ENCODE results near the gene HGS. TPM values are rescaled to one million over a fixed set of nuclear protein-coding genes. Genes with fewer than 3 reads are reported as not detected.

Gene HGS
- total RNA-seq, 1 donor from 2014 or later, result 88.3 TPM

DNA sequence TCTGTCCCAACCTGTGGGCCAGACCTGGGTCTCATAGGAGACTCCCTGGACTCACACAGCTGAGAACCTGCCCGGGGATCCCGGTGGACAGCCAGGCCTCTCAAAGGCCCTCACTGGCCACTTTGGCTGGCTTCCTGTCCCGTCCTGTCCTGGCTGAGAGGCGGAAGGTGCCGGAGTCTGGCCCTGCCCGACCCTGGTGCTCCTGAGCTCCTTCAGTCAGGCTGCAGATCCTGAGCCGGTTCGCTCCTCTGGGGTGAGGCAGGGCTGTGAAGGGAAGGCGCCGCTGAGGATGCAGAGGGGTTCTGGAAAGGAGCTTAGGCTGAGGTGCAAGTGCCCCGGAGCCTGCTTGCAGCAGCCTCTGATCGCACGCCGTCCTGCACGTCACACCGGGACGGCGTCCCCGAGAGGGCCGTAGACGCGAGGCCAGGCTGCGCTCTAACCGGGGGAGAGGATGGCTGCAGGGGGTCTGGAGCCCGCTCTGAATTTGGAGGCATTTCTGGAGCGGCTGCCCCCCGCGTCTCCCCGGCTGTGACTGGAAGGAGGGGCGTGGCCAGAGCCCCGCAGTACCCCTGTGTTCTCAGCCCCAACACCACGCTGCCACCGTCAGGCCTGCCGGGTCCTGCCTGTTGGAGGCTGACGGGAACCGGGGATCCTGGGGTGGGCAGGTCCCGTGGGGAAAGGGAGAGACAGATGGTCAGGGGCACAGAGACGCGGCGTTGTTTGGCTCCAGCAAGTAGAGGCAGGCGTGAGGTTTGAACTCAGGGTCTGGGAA, 4.1 kb downstream of the HGS start:
- intact Hi-C loops (cut with DNase I), result no loop called here
- H3K27me3 ChIP-seq, result no peaks in the 10 kb centered on the region
- TF ChIP-seq, protein P1, sequence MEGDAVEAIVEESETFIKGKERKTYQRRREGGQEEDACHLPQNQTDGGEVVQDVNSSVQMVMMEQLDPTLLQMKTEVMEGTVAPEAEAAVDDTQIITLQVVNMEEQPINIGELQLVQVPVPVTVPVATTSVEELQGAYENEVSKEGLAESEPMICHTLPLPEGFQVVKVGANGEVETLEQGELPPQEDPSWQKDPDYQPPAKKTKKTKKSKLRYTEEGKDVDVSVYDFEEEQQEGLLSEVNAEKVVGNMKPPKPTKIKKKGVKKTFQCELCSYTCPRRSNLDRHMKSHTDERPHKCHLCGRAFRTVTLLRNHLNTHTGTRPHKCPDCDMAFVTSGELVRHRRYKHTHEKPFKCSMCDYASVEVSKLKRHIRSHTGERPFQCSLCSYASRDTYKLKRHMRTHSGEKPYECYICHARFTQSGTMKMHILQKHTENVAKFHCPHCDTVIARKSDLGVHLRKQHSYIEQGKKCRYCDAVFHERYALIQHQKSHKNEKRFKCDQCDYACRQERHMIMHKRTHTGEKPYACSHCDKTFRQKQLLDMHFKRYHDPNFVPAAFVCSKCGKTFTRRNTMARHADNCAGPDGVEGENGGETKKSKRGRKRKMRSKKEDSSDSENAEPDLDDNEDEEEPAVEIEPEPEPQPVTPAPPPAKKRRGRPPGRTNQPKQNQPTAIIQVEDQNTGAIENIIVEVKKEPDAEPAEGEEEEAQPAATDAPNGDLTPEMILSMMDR (IDR thresholded peaks at IDR 0.05), result no peak
- ATAC-seq (no peak), DNase-seq (no peak)
- H3K36me3 ChIP-seq, result peaks cover 76% of the 10 kb centered on the region
- H3K4me1 ChIP-seq, result peaks cover 18% of the 10 kb centered on the region
- no peak overlapping the region for H3K27ac ChIP-seq
- H3K9me3 ChIP-seq, result no peaks in the 10 kb centered on the region
- no peak overlapping the region for H3K4me3 ChIP-seq

DNA sequence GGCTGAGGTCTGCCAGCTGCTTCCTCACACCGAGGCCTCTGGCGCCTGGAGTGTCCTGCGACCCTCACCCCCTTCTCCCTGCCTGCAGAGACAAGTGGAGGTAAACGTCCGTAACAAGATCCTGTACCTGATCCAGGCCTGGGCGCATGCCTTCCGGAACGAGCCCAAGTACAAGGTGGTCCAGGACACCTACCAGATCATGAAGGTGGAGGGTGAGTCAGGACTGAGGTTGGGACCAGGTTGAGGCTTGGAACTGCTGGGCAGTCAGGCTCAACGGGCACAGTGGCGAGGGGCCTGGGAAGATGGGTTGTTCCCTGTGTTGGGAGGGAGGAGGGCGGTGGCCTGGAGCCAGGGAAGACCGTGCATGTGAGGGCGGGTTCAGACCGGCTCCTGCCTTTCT, 4.8 kb downstream of the HGS start:
- Histone ChIP-seq H3K36me3 (peaks cover 80% of the 10 kb centered on the region), H3K4me1 (peaks cover 18% of the 10 kb centered on the region), H3K27me3 (no peaks in the 10 kb centered on the region), H3K9me3 (no peaks in the 10 kb centered on the region), H3K4me3 (no peak overlapping the region), H3K27ac (no peak overlapping the region)
- TF ChIP-seq, protein P1 (IDR thresholded peaks at IDR 0.05), result no peak
- ATAC-seq (no peak), DNase-seq (no peak)
- intact Hi-C loops (cut with DNase I), result no loop called here

DNA sequence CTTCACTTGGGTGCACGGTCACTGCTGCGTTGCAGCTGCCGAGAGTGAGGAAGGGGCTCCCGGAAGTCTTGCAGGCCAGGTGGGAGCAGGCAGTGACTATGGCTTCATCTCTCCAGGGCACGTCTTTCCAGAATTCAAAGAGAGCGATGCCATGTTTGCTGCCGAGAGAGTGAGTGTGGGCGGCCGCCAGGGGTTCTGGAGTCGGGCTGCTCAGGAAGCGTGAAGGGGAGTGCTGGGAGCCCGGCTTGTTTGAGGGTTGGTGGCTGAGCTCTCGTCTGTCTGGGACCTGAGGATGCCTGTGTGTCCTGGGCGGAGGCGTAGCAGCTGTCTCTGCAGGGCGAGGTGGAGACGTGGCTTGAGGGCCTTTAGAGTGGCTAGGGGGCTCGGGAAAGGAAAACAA, 6.3 kb downstream of the HGS start:
- intact Hi-C loops (cut with DNase I), result no loop called here
- H3K4me3 ChIP-seq, result no peak overlapping the region
- H3K36me3 ChIP-seq, result peaks cover 95% of the 10 kb centered on the region
- no peaks in the 10 kb centered on the region for H3K9me3 ChIP-seq
- no peak for DNase-seq
- TF ChIP-seq, protein P1 (IDR thresholded peaks at IDR 0.05), result no peak
- ATAC-seq, result no peak
- no peaks in the 10 kb centered on the region for H3K27me3 ChIP-seq
- peaks cover 10% of the 10 kb centered on the region for H3K4me1 ChIP-seq
- H3K27ac ChIP-seq, result no peak overlapping the region

DNA sequence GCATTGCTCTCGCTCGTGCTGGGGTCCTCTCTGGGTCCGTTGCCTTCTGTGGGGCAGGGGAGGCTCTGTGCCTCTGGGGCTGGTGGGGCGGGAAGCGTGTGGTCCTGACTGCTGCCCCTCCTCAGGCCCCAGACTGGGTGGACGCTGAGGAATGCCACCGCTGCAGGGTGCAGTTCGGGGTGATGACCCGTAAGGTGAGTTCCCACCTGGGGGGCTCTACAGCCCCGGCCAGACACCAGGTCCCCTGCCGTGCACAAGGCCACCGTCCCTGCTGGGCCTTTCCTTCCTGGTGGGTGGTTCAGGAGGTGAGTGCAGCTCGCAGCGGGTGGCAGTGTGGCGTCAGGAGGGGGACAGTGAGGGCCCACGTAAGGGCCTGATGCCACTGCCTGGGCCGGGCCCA, 6.7 kb downstream of the HGS start:
- Histone ChIP-seq H3K4me1 (peaks cover 5% of the 10 kb centered on the region), H3K36me3 (peaks cover 97% of the 10 kb centered on the region), H3K27ac (no peak overlapping the region), H3K27me3 (no peaks in the 10 kb centered on the region), H3K9me3 (no peaks in the 10 kb centered on the region), H3K4me3 (no peak overlapping the region)
- DNase-seq (no peak), ATAC-seq (no peak)
- TF ChIP-seq, protein P1 (IDR thresholded peaks at IDR 0.05), result no peak
- intact Hi-C loops (cut with DNase I), result no loop called here

DNA sequence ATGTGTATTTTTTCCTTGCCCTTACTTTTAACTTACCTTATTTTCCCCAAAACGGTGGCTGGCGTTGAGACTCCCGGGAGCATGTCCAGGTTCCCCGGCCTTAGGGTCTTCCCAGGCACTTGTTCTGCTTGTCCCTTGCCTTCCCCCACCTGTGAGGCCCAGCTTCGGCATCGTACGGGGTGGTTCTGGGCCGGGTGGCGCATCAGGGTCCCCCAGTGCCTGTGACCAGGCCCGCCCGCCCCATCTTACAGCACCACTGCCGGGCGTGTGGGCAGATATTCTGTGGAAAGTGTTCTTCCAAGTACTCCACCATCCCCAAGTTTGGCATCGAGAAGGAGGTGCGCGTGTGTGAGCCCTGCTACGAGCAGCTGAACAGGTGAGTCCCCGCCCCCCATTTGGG, 7.4 kb downstream of the HGS start:
- no peak for DNase-seq
- Histone ChIP-seq H3K9me3 (no peaks in the 10 kb centered on the region), H3K27me3 (no peaks in the 10 kb centered on the region), H3K36me3 (peaks cover 97% of the 10 kb centered on the region), H3K4me3 (no peak overlapping the region), H3K4me1 (no peaks in the 10 kb centered on the region), H3K27ac (no peak overlapping the region)
- intact Hi-C loops (cut with DNase I), result no loop called here
- TF ChIP-seq, protein P1 (IDR thresholded peaks at IDR 0.05), result no peak
- no peak for ATAC-seq

Measured in upper lobe of right lung (tissue), 1 donor.